GM18499 (cell line): Measurements from ENCODE around the gene NUF2.

ENCODE experiments used
- ATAC-seq: cut with Tn5 transposase; IDR thresholded peaks from one replicate; pipeline ENCODE4 v1.9.1; 2021; ENCODE audit warnings: moderate number of reproducible peaks; ENCODE audit not compliant: insufficient read depth, unreplicated experiment

Gene NUF2

DNA sequence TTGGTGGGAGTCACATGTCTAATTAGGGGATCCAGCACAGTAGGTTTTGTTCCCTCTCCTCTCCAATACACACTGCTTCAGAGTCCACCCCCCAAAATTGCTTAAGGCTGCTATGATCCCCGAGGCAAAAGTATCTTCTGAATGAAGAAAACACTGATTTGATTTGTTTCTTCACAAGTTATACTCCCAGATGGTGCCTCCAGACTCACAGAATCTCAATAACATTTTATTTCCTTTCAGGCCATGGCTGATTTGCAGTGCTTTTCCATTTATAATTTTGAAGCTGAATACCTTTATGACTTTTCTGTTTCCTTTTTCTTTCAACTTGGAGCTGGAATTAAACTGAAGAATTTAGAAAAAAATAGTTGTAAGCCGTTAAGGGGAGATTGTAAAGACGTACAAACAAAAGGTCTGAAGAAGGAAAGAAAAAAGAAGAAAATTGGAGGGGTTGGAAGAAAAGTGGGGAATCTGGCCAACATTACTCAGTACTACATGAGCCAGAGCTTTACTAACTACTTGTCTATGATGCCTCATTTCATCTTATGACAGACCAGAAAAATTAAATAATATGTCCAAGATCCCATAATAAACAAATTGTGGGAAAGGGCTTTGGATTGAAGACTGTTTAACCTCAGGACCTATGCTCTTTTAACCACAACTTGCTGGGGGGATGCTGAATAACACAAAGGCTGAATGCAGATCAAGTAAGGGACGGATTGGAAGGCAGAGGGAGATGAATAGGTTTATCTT is 75.9 kb downstream of the NUF2 start:
- no peak for ATAC-seq

DNA sequence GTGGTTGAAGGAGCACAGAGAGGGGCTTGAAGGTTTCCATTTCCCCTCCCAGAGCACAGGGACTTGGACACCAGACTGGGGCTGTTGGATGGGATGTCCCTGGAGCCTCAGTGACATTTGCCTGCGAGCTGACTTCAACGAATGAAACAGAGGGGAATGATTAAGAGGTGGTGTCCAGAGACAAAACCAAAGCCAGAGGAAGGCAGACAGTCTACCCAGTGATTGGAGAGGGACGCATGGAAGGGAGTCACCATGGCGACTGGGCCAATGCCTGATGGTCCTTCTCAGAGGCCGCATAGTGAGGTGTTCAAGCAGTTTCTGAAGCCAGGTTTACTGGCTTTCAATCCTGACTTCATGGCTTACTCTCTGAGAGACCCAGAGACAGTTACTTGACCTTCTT is 77.2 kb downstream of the NUF2 start:
- no peak for ATAC-seq

DNA sequence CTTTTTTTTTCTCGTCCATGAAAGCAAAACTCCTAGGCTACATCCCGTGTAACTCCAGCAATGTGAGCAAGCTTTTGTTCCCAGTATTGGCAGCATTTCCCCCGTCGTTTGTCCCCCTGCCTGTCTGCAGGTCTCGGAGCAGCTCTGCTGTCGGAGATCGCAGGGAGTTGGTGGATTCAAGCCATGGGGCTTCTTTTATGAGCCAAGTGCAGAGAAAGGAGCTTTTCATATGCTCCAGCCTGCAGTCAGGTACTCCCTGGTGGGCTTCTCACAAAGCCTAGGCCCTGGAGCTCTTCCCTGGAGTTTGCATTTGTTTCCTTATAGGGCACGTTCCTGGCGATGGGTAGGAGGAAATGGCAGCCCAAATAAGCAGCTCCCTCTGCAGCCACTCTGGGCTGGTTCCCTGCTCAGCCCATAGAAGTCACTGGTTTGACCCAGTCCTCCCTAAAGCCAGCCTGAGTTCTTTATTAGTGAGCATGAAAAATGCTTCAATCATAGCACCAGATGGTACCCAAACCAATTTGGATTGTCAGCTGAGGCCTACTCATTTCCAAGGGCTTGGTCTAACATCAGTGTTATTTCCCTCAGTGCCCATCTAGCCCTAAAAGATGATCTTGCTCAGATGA is 78.3 kb downstream of the NUF2 start:
- ATAC-seq, result no peak

DNA sequence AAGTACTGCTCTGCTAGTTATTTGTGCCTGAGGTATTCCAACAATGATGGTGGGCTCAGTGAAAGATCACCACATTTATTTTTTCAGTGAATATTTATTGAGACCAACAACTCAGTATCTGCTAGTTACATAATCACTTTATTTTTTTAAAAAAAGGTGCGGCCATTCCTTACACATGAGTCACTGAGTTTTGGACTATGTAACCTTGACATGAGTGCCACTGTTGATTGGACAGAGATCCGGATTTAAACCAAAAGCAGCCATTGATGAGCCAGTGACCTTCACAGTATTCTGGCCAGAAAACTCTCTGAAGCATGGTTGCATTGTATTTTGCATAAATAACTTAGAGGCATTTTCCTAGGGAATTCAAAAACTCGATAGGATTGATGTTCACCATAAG is 79.5 kb downstream of the NUF2 start:
- no peak for ATAC-seq
